Lower leg skin (tissue), 4 donors: Measurements from ENCODE around the gene SPATA46. TPM values are rescaled to one million over a fixed set of nuclear protein-coding genes. Genes with fewer than 3 reads are reported as not detected.
"Not testable (repeated sequence)": the region's sequence is repeated elsewhere in the genome, so short reads cannot be mapped to it uniquely, and the experiment has no call there.

Experiments used
- DNase-seq, 2 donors: peaks; one replicate each; pipeline ENCODE4 v3.0.0-alpha.2; 2019; ENCODE audit warnings: low spot score in 2 of 2
- H3K4me3 ChIP-seq: fragments of 200-600 bp; sonication (generic); 2 replicates; pipeline ENCODE4 v1.5.1; 2017; ENCODE audit warnings: mild to moderate bottlenecking, low read depth; ENCODE audit not compliant: poor library complexity, severe bottlenecking
- CTCF ChIP-seq, 3 donors: fragments of 450-650 bp; IDR thresholded peaks; one replicate each; pipeline ENCODE4 v1.5.1; 2016; ENCODE audit warnings: antibody characterized with exemption in 3 of 3, mild to moderate bottlenecking in 3 of 3, moderate library complexity in 2 of 3
- POLR2A ChIP-seq, 2 donors: fragments of 450-650 bp; IDR thresholded peaks; one replicate each; pipeline ENCODE4 v1.6.1; 2016 to 2017; ENCODE audit warnings: antibody characterized with exemption in 2 of 2, mild to moderate bottlenecking in 1 of 2, moderate library complexity in 1 of 2
- WGBS, 2 donors: methylation state at CpG; one replicate each; pipeline ENCODE4 v1.1.5; 2018; 5-methylcytosine and 5-hydroxymethylcytosine counted together
- intact Hi-C: fragments of 100-400 bp; cut with DNase I; formaldehyde crosslinking; loops from one replicate; pipeline ENCODE4 v1.15.0; 2023; ENCODE audit warnings: low total_unique reads
- total RNA-seq, 4 donors: library from RNA; depleted of rRNA; stranded (reverse); fragments of >200 nt; gene quantifications; one replicate each; pipeline ENCODE4 v1.1.0, GENCODE V29; 2016

Gene SPATA46
- total RNA-seq: not detected

GRCh38 chr1:162376691-162377090 lies at the start of gene SPATA46:
TSS of gene SPATA46 (minus strand) at chr1:162376854. CDS start at chr1:162376790, 64 bp downstream.
- WGBS, 2 donors: 93 to 94% methylated on average over 5 of the region's 5 CpGs
- intact Hi-C loops: no loop called here
- no peak within 1 kb of the TSS for H3K4me3 ChIP-seq
- no peak for TF ChIP-seq POLR2A (IDR thresholded peaks at IDR 0.05)
- TF ChIP-seq CTCF (IDR thresholded peaks at IDR 0.05): no peak
- peak in 1 of 2 donors; percentile 14 for DNase-seq

- intact Hi-C loops: no loop called here
- TF ChIP-seq CTCF (IDR thresholded peaks at IDR 0.05) (no peak), POLR2A (IDR thresholded peaks at IDR 0.05) (no peak)
- WGBS, 2 donors: 79 to 81% methylated on average over 10 of the region's 10 CpGs
- no peak for DNase-seq
- no peak overlapping the region for H3K4me3 ChIP-seq
Observed at GRCh38 chr1:162422662-162423375, 46.2 kb upstream of the SPATA46 start.

GRCh38 chr1:162421258-162422164 lies 44.9 kb upstream of the SPATA46 start:
- intact Hi-C loops: no loop called here
- WGBS, 2 donors: 47 to 48% methylated on average over 5 of the region's 5 CpGs
- H3K4me3 ChIP-seq: no peak overlapping the region
- TF ChIP-seq CTCF (IDR thresholded peaks at IDR 0.05): no peak
- no peak for TF ChIP-seq POLR2A (IDR thresholded peaks at IDR 0.05)
- DNase-seq: no peak

GRCh38 chr1:162420120-162420519 lies 43.5 kb upstream of the SPATA46 start:
- no peak for DNase-seq
- 91 to 92% methylated on average over 3 of the region's 3 CpGs for WGBS, 2 donors
- no peak overlapping the region for H3K4me3 ChIP-seq
- intact Hi-C loops: no loop called here
- TF ChIP-seq CTCF (IDR thresholded peaks at IDR 0.05) (no peak), POLR2A (IDR thresholded peaks at IDR 0.05) (no peak)

- H3K4me3 ChIP-seq, intact Hi-C loops, DNase-seq: not testable (repeated sequence)
- 50 to 55% methylated on average over 9 of the region's 9 CpGs for WGBS, 2 donors
Observed at GRCh38 chr1:162419450-162419931, 42.8 kb upstream of the SPATA46 start.

- intact Hi-C loops, DNase-seq, H3K4me3 ChIP-seq: not testable (repeated sequence)
- WGBS, 2 donors: 76 to 78% methylated on average over 7 of the region's 7 CpGs
Observed at GRCh38 chr1:162418584-162418983, 41.9 kb upstream of the SPATA46 start.
